PC-9 (cell line): ENCODE results near the gene ADCY2.

Experiments
- EZH2 ChIP-seq: fragments of 200-600 bp; sonication (generic); IDR thresholded peaks from 2 replicates; pipeline ENCODE4 v1.8.0; 2017; ENCODE audit warnings: antibody characterized with exemption, low read depth
- TF ChIP-seq, protein P1 (sequence below): fragments of 200-600 bp; sonication (generic); conservative IDR thresholded peaks from 2 replicates; pipeline ENCODE4 v1.6.1; 2017; ENCODE audit warnings: mixed run types, antibody characterized with exemption, mild to moderate bottlenecking, moderate library complexity

DNA sequence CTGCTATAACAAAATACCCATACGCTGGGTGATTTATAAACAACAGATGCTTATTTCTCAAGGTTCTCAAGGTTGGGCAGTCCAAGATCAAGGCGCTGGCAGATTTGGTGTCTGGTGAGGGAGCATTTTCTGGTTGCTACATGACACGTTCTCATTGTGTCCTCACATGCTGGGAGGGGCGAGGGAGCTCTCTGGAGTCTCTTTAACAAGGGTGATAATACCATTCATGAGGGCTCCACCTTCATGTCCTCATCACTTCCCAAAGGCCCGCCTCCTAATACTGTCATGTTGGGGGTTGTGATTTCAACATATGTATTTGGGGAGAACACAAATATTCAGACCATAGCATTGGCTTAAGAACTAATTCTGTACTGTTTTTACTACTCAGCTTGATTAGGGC, 450.4 kb downstream of the ADCY2 start:
- TF ChIP-seq, protein P1, sequence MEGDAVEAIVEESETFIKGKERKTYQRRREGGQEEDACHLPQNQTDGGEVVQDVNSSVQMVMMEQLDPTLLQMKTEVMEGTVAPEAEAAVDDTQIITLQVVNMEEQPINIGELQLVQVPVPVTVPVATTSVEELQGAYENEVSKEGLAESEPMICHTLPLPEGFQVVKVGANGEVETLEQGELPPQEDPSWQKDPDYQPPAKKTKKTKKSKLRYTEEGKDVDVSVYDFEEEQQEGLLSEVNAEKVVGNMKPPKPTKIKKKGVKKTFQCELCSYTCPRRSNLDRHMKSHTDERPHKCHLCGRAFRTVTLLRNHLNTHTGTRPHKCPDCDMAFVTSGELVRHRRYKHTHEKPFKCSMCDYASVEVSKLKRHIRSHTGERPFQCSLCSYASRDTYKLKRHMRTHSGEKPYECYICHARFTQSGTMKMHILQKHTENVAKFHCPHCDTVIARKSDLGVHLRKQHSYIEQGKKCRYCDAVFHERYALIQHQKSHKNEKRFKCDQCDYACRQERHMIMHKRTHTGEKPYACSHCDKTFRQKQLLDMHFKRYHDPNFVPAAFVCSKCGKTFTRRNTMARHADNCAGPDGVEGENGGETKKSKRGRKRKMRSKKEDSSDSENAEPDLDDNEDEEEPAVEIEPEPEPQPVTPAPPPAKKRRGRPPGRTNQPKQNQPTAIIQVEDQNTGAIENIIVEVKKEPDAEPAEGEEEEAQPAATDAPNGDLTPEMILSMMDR, result no peak
- no peak for TF ChIP-seq EZH2
